HCT116 (cell line): ENCODE measurements around the gene SIK3. TPM values are rescaled to one million over a fixed set of nuclear protein-coding genes. Genes with fewer than 3 reads are reported as not detected.

Experiments used
- ATAC-seq: fragments of 200-7000 bp; cut with Tn5 transposase; 2 replicates; pipeline ENCODE4 v1.9.1; 2020; ENCODE audit warnings: mild to moderate bottlenecking, moderate library complexity
- BruUV-seq: library from RNA; stranded (reverse); fragments of 400-500 nt; replicated peaks from 2 replicates; lab custom pipeline; 2021; lab: Mats Ljungman, UMichigan
- CTCF ChIA-PET: fragments of 300-600 bp; sonication (Branson Sonifier 250); formaldehyde crosslinking; loops from one replicate; lab custom pipeline; 2021; ENCODE audit warnings: antibody characterized with exemption; lab: Charles Lee
- POLR2A ChIA-PET: fragments of 300-600, 350-600 bp; sonication (Branson Sonifier 250); formaldehyde crosslinking; loops from one replicate; lab custom pipeline; 2021; ENCODE audit warnings: antibody characterized with exemption; lab: Charles Lee
- RAD21 ChIA-PET, 2 experiments: fragments of 300-600 bp; sonication (Branson Sonifier 250); formaldehyde crosslinking; loops; one replicate each; lab custom pipeline; 2023; ENCODE audit warnings: low total read pairs in 2 of 2; ENCODE audit not compliant: uncharacterized antibody in 2 of 2, unreplicated experiment in 2 of 2, low non-redundant PET in 1 of 2; lab: Charles Lee
- DNase-seq: peaks from one replicate; pipeline ENCODE4 v3.0.0-alpha.2; 2010; ENCODE audit warnings: low read depth, low spot score
- H2AFZ ChIP-seq: fragments of 200-600 bp; shearing (Covaris generic), sonication (generic); 2 replicates; pipeline ENCODE4 v1.6.1; 2017; ENCODE audit warnings: low read depth, mixed run types, mixed read lengths, antibody characterized with exemption, low read length; ENCODE audit not compliant: poor library complexity, severe bottlenecking
- H3K27ac ChIP-seq: 2 replicates; pipeline ENCODE4 v1.5.1; 2012; ENCODE audit warnings: low read depth, low read length
- H3K27me3 ChIP-seq: fragments of 200-600 bp; sonication (generic); 2 replicates; pipeline ENCODE4 v1.6.1; 2016; ENCODE audit warnings: mixed run types, low read length, mixed read lengths; ENCODE audit not compliant: insufficient read depth
- H3K36me3 ChIP-seq, 2 experiments: fragments of 200-500 bp in 1 of 2; fragments of 200-600 bp in 1 of 2; sonication (Bioruptor generic) in 1 of 2; sonication (generic) in 1 of 2; 2 replicates each; pipeline versions ENCODE4 v1.5.1 to v1.6.1; 2014 to 2016; ENCODE audit warnings: low read length in 2 of 2, inconsistent platforms in 1 of 2, mixed read lengths in 1 of 2, mixed run types in 1 of 2; ENCODE audit not compliant: insufficient read depth in 2 of 2, control insufficient read depth in 1 of 2
- H3K4me1 ChIP-seq, 2 experiments: fragments of 200-600 bp in 1 of 2; sonication (generic) in 1 of 2; 2 replicates each; pipeline versions ENCODE4 v1.5.1 to v1.6.1; 2012 to 2017; ENCODE audit warnings: low read length in 2 of 2, inconsistent platforms in 1 of 2, mild to moderate bottlenecking in 1 of 2, mixed read lengths in 1 of 2, mixed run types in 1 of 2, moderate library complexity in 1 of 2; ENCODE audit not compliant: insufficient read depth in 2 of 2, control insufficient read depth in 1 of 2
- H3K4me2 ChIP-seq: fragments of 200-600 bp; sonication (generic); 2 replicates; pipeline ENCODE4 v1.6.1; 2017; ENCODE audit warnings: mixed run types, low read length, mixed read lengths
- H3K4me3 ChIP-seq, 2 experiments: fragments of 200-600 bp in 1 of 2; sonication (generic) in 1 of 2; replicated peaks in 1 of 2; 2 replicates each; pipeline ENCODE4 v1.5.1; 2011 to 2016; ENCODE audit warnings: low read length in 2 of 2, control low read depth in 1 of 2, low read depth in 1 of 2, mild to moderate bottlenecking in 1 of 2, mixed read lengths in 1 of 2, mixed run types in 1 of 2
- H3K79me2 ChIP-seq: fragments of 200-600 bp; sonication (generic); 2 replicates; pipeline ENCODE4 v1.6.1; 2017; ENCODE audit warnings: mild to moderate bottlenecking, mixed run types, low read length, moderate library complexity, mixed read lengths; ENCODE audit not compliant: insufficient read depth
- H3K9ac ChIP-seq: fragments of 200-600 bp; sonication (generic); 2 replicates; pipeline ENCODE4 v1.6.1; 2016; ENCODE audit warnings: low read length, mixed read lengths
- H3K9me2 ChIP-seq: fragments of 200-600 bp; sonication (generic), shearing (Covaris generic); 2 replicates; pipeline ENCODE4 v1.6.1; 2017; ENCODE audit warnings: mixed run types, mild to moderate bottlenecking, moderate library complexity; ENCODE audit not compliant: insufficient read depth
- H3K9me3 ChIP-seq, 2 experiments: fragments of 200-500 bp in 1 of 2; fragments of 200-600 bp in 1 of 2; sonication (Bioruptor generic) in 1 of 2; sonication (generic) in 1 of 2; 2 replicates each; pipeline ENCODE4 v1.6.1; 2014 to 2017; ENCODE audit warnings: low read length in 2 of 2, mixed read lengths in 2 of 2, inconsistent platforms in 1 of 2, low read depth in 1 of 2, mild to moderate bottlenecking in 1 of 2, mixed run types in 1 of 2, moderate library complexity in 1 of 2; ENCODE audit not compliant: control insufficient read depth in 1 of 2, insufficient read depth in 1 of 2
- H4K20me1 ChIP-seq: fragments of 200-600 bp; sonication (generic), shearing (Covaris generic); 2 replicates; pipeline ENCODE4 v1.6.1; 2017; ENCODE audit warnings: mixed run types, mild to moderate bottlenecking, moderate library complexity; ENCODE audit not compliant: insufficient read depth
- FOSL1 ChIP-seq: IDR thresholded peaks from 2 replicates; pipeline ENCODE4 v1.6.1; 2012; ENCODE audit warnings: low read depth
- POLR2AphosphoS5 ChIP-seq: IDR thresholded peaks from 2 replicates; pipeline ENCODE4 v1.6.1; 2011; ENCODE audit warnings: mild to moderate bottlenecking, low read depth, low read length, moderate library complexity
- REST ChIP-seq: IDR thresholded peaks from 2 replicates; pipeline ENCODE4 v1.6.1; 2012; ENCODE audit warnings: low read depth
- SP1 ChIP-seq: IDR thresholded peaks from 2 replicates; pipeline ENCODE4 v1.6.1; 2012; ENCODE audit warnings: low read depth
- intact Hi-C: fragments of 100-400 bp; cut with micrococcal nuclease; formaldehyde crosslinking; loops from 2 replicates; pipeline ENCODE4 v1.10.0; 2022
- total RNA-seq: library from RNA; stranded (reverse); gene quantifications from one replicate; pipeline ENCODE4 v1.2.1, GENCODE V29; 2021; ENCODE audit not compliant: unreplicated experiment

Gene SIK3
- total RNA-seq, 1 experiment from 2014 or later = 21.0 TPM

GRCh38 chr11:117010808-117011540, 87.3 kb downstream of the SIK3 start:
- POLR2A ChIA-PET = no interaction called here
- Histone ChIP-seq H3K4me3 (no peak overlapping the region), H2AFZ (no peak overlapping the region), H3K9me2 (no peaks in the 10 kb centered on the region), H3K9ac (no peak overlapping the region), H3K9me3 (no peaks in the 10 kb centered on the region), H3K4me2 (peak overlapping the region; percentile 40), H3K4me1 (peaks cover 7 to 24% of the 10 kb centered on the region in 2 experiments), H3K27me3 (no peaks in the 10 kb centered on the region), H3K27ac (no peak overlapping the region), H3K79me2 (peaks cover 34% of the 10 kb centered on the region), H4K20me1 (no peaks in the 10 kb centered on the region), H3K36me3 (no peaks in the 10 kb centered on the region)
- CTCF ChIA-PET = interaction anchor here (0.7 kb wide), 1 partner anchor 9 kb away, joined by 3 read pairs; no protein-coding TSS in a partner anchor
- BruUV-seq = no TSS peak
- no peak for DNase-seq
- RAD21 ChIA-PET = no interaction called here
- no peak for TF ChIP-seq POLR2AphosphoS5
- 0 out of 2 replicates have a peak, but pooled peaks have one; percentile 0 for TF ChIP-seq SP1
- TF ChIP-seq FOSL1 = no peak
- TF ChIP-seq REST = no peak
- intact Hi-C loops = no loop called here
- ATAC-seq = peak; percentile 50; the same call in 1 of the 2 replicates
